Transverse colon (tissue), 4 donors: Measurements from ENCODE around the gene TAL1. TPM values are rescaled to one million over a fixed set of nuclear protein-coding genes. Genes with fewer than 3 reads are reported as not detected.
"Not testable (repeated sequence)": the region's sequence is repeated elsewhere in the genome, so short reads cannot be mapped to it uniquely, and the experiment has no call there.

Source experiments
- DNase-seq: peaks from one replicate; pipeline ENCODE4 v3.0.0-alpha.2; 2019
- H3K27ac ChIP-seq, 4 donors: fragments of 200-600 bp; sonication (generic); 2 replicates each; pipeline ENCODE4 v1.5.1; 2016 to 2018; ENCODE audit warnings: inconsistent platforms in 4 of 4
- H3K27me3 ChIP-seq: fragments of 200-600 bp; sonication (generic); 2 replicates; pipeline ENCODE4 v1.5.1; 2017; ENCODE audit warnings: inconsistent platforms
- H3K36me3 ChIP-seq, 4 donors: fragments of 200-600 bp; sonication (generic); 2 replicates each; pipeline ENCODE4 v1.5.1; 2017 to 2019; ENCODE audit warnings: inconsistent platforms in 4 of 4
- H3K4me1 ChIP-seq, 4 donors: fragments of 200-600 bp; sonication (generic); 2 replicates each; pipeline ENCODE4 v1.5.1; 2017 to 2020; ENCODE audit warnings: inconsistent platforms in 4 of 4
- H3K4me3 ChIP-seq, 4 donors: fragments of 200-600 bp; sonication (generic); 1 replicate in 1 of 4; 2 replicates in 3 of 4; pipeline versions ENCODE4 v1.5.1 to v1.6.1; 2017 to 2019; ENCODE audit warnings: inconsistent platforms in 4 of 4
- H3K9me3 ChIP-seq, 2 donors: fragments of 200-600 bp; sonication (generic); 2 replicates each; pipeline ENCODE4 v1.5.1; 2017 to 2019; ENCODE audit warnings: inconsistent platforms in 2 of 2
- EP300 ChIP-seq: sonication (generic); formaldehyde crosslinking; IDR thresholded peaks from one replicate; pipeline ENCODE4 v1.6.1; 2017; ENCODE audit warnings: antibody characterized with exemption, low read depth
- POLR2A ChIP-seq: fragments of 450-650 bp; IDR thresholded peaks from one replicate; pipeline ENCODE4 v1.6.1; 2016; ENCODE audit warnings: antibody characterized with exemption, mild to moderate bottlenecking, moderate library complexity
- POLR2AphosphoS5 ChIP-seq, 3 donors: sonication (generic); formaldehyde crosslinking; IDR thresholded peaks; one replicate each; pipeline ENCODE4 v1.6.1; 2016; ENCODE audit warnings: antibody characterized with exemption in 3 of 3
- WGBS, 2 donors: methylation state at CpG; one replicate each; pipeline ENCODE4 v1.1.5; 2018; ENCODE audit warnings: low coverage in 1 of 2; 5-methylcytosine and 5-hydroxymethylcytosine counted together
- in situ Hi-C, 4 donors: fragments of 200-750 bp; cut with MboI; loops; one replicate each; pipeline versions ENCODE4 v1.15.0 to v1.15.1; 2017; ENCODE audit warnings: low sequenced_read_pairs in 3 of 4, low pct_ligation_motif_present in 1 of 4, low pct_unique_long_range_greater_than_20kb in 1 of 4
- intact Hi-C: fragments of 100-400 bp; cut with DNase I; formaldehyde crosslinking; loops from one replicate; pipeline ENCODE4 v1.15.1; 2023; ENCODE audit warnings: low total_unique reads
- total RNA-seq, 4 donors: library from RNA; depleted of rRNA; stranded (reverse); fragments of >200 nt; gene quantifications; one replicate each; pipeline ENCODE4 v1.1.0, GENCODE V29; 2016
- TF ChIP-seq, protein P1 (sequence below), 5 experiments: fragments of 200-600 bp in 3 of 5; fragments of 450-650 bp in 2 of 5; sonication (generic) in 3 of 5; IDR thresholded peaks; 1 replicate in 2 of 5; 2 replicates in 3 of 5; pipeline ENCODE4 v1.5.1; 2016 to 2017; ENCODE audit warnings: antibody characterized with exemption in 5 of 5, inconsistent platforms in 3 of 5, mild to moderate bottlenecking in 2 of 5, moderate library complexity in 1 of 5

Gene TAL1
- 1 to 10 TPM in 2 of 4 donors, under 1 TPM in 2; 0.80 to 7.9 (median 1.9) TPM for total RNA-seq

GRCh38 chr1:47232187-47232874, at the start of gene TAL1:
Gene TAL1 (minus strand): TSS chr1:47232225. CDS start chr1:47225888, 6,337 bp downstream.
- peaks cover 7 to 30% (median 17%) of the 10 kb centered on the region in 4 donors for H3K4me1 ChIP-seq
- intact Hi-C loops = no loop called here
- H3K27ac ChIP-seq = peak within 1 kb of the TSS; percentile 13 to 57 (median 19)
- H3K9me3 ChIP-seq = no peaks in the 10 kb centered on the region
- TF ChIP-seq, protein P1, sequence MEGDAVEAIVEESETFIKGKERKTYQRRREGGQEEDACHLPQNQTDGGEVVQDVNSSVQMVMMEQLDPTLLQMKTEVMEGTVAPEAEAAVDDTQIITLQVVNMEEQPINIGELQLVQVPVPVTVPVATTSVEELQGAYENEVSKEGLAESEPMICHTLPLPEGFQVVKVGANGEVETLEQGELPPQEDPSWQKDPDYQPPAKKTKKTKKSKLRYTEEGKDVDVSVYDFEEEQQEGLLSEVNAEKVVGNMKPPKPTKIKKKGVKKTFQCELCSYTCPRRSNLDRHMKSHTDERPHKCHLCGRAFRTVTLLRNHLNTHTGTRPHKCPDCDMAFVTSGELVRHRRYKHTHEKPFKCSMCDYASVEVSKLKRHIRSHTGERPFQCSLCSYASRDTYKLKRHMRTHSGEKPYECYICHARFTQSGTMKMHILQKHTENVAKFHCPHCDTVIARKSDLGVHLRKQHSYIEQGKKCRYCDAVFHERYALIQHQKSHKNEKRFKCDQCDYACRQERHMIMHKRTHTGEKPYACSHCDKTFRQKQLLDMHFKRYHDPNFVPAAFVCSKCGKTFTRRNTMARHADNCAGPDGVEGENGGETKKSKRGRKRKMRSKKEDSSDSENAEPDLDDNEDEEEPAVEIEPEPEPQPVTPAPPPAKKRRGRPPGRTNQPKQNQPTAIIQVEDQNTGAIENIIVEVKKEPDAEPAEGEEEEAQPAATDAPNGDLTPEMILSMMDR (IDR thresholded peaks at IDR 0.05) = no peak
- TF ChIP-seq EP300 = no peak
- no peak for TF ChIP-seq POLR2AphosphoS5 (IDR thresholded peaks at IDR 0.05)
- no peak for TF ChIP-seq POLR2A
- H3K4me3 ChIP-seq = peak within 1 kb of the TSS; percentile 6 to 44 (median 8)
- H3K36me3 ChIP-seq = no peaks in the 10 kb centered on the region
- H3K27me3 ChIP-seq = peaks cover 87% of the 10 kb centered on the region
- DNase-seq = no peak
- in situ Hi-C loops = no loop called here
- 7 to 16% methylated on average over 23 to 34 of the region's 51 CpGs for WGBS, 2 donors

DNA sequence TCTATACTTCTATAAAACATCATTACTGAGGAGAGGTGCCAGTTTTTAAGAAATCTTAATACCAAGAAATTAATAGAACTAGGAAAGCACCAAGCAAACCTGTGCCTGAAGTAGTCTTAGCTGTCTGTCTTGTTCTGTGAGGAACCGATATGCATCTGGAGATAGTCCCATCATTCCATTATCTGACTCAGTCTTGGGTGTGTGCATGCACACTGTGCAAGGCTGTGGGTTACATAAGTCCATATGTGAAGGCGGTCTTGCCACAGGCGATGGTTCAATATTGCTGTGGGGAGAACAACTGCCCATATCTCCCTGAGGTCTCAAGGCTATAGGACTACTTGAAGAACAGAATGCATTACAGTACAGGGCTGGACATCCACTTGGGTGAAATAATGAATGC, 48.1 kb upstream of the TAL1 start:
- no peaks in the 10 kb centered on the region for H3K27me3 ChIP-seq
- intact Hi-C loops (no loop called here), in situ Hi-C loops (no loop called here)
- H3K27ac ChIP-seq = no peak overlapping the region
- no peak overlapping the region for H3K4me3 ChIP-seq
- 95% methylated on average over 3 of the region's 3 CpGs; no CpG with 5 or more reads in 1 of the 2 donors for WGBS, 2 donors
- no peak for DNase-seq
- no peaks in the 10 kb centered on the region for H3K9me3 ChIP-seq
- TF ChIP-seq POLR2A (no peak), EP300 (no peak), POLR2AphosphoS5 (IDR thresholded peaks at IDR 0.05) (no peak)
- TF ChIP-seq, protein P1 (IDR thresholded peaks at IDR 0.05) = no peak
- peaks cover 0 to 10% (median 2%) of the 10 kb centered on the region in 4 donors for H3K36me3 ChIP-seq
- H3K4me1 ChIP-seq = no peaks in the 10 kb centered on the region

- no peak overlapping the region for H3K27ac ChIP-seq
- no peaks in the 10 kb centered on the region for H3K4me1 ChIP-seq
- 91 to 100% methylated on average over 2 of the region's 2 CpGs for WGBS, 2 donors
- intact Hi-C loops (no loop called here), in situ Hi-C loops (no loop called here)
- TF ChIP-seq POLR2AphosphoS5 (IDR thresholded peaks at IDR 0.05) = no peak
- TF ChIP-seq, protein P1 (IDR thresholded peaks at IDR 0.05) = no peak
- no peak for TF ChIP-seq EP300
- TF ChIP-seq POLR2A = no peak
- H3K27me3 ChIP-seq = no peaks in the 10 kb centered on the region
- H3K9me3 ChIP-seq = no peaks in the 10 kb centered on the region
- H3K4me3 ChIP-seq = no peak overlapping the region
- no peak for DNase-seq
- peaks cover 0 to 10% (median 2%) of the 10 kb centered on the region in 4 donors for H3K36me3 ChIP-seq
These were observed 44.8 kb upstream of the TAL1 start for GRCh38 chr1:47276850-47277249.

- H3K4me1 ChIP-seq, H3K27ac ChIP-seq, H3K36me3 ChIP-seq, intact Hi-C loops, DNase-seq, H3K4me3 ChIP-seq, H3K9me3 ChIP-seq, H3K27me3 ChIP-seq, in situ Hi-C loops: not testable (repeated sequence)
- 86 to 89% methylated on average over 1 to 7 of the region's 7 CpGs for WGBS, 2 donors
These were observed 43.8 kb upstream of the TAL1 start for GRCh38 chr1:47275811-47276210.

GRCh38 chr1:47265529-47265928, 33.5 kb upstream of the TAL1 start:
- H3K4me1 ChIP-seq, H3K36me3 ChIP-seq, H3K27me3 ChIP-seq, H3K27ac ChIP-seq, intact Hi-C loops, H3K9me3 ChIP-seq, H3K4me3 ChIP-seq, DNase-seq: not testable (repeated sequence)
- in situ Hi-C loops = loop anchor here in 1 of 4 donors (10.0 kb wide), 1 partner anchor 71 kb away; the partner anchor contains the start of gene PDZK1IP1
- 99 to 100% methylated on average over 8 of the region's 8 CpGs for WGBS, 2 donors
